Heart right ventricle (tissue), 16 donors: Measurements from ENCODE around the gene EHBP1. TPM values are rescaled to one million over a fixed set of nuclear protein-coding genes. Genes with fewer than 3 reads are reported as not detected.
"Not testable (repeated sequence)": the region's sequence is repeated elsewhere in the genome, so short reads cannot be mapped to it uniquely, and the experiment has no call there.

Source experiments
- ATAC-seq, 8 donors: fragments of 200-7000 bp; cut with Tn5 transposase; one replicate each; pipeline ENCODE4 v1.9.1; 2020; ENCODE audit warnings: mild to moderate bottlenecking in 8 of 8, moderate library complexity in 8 of 8, moderate number of reproducible peaks in 1 of 8
- DNase-seq, 2 donors: peaks; one replicate each; pipeline ENCODE4 v3.0.0-alpha.2; 2020
- H3K27ac ChIP-seq, 10 donors: fragments of 200-600 bp; sonication (generic) in 2 of 10; one replicate each; pipeline versions ENCODE4 v1.5.0 to v1.8.0; 2020 to 2022; ENCODE audit warnings: mild to moderate bottlenecking in 3 of 10
- H3K27me3 ChIP-seq, 7 donors: fragments of 200-600 bp; one replicate each; pipeline ENCODE4 v1.8.0; 2021 to 2022; ENCODE audit warnings: mild to moderate bottlenecking in 2 of 7
- H3K36me3 ChIP-seq, 9 donors: fragments of 200-600 bp; sonication (generic) in 1 of 9; one replicate each; pipeline versions ENCODE4 v1.5.0 to v1.8.0; 2020 to 2022; ENCODE audit warnings: mild to moderate bottlenecking in 2 of 9
- H3K4me1 ChIP-seq, 9 donors: fragments of 200-600 bp; sonication (generic) in 1 of 9; one replicate each; pipeline versions ENCODE4 v1.5.0 to v1.8.0; 2020 to 2022; ENCODE audit warnings: mild to moderate bottlenecking in 4 of 9
- H3K4me3 ChIP-seq, 10 donors: fragments of 200-600 bp; sonication (generic) in 2 of 10; one replicate each; pipeline versions ENCODE4 v1.5.0 to v1.8.0; 2020 to 2022; ENCODE audit warnings: mild to moderate bottlenecking in 7 of 10, moderate library complexity in 2 of 10
- H3K9me3 ChIP-seq, 11 donors: fragments of 200-600 bp in 10 of 11; sonication (generic) in 2 of 11; one replicate each; pipeline versions ENCODE4 v1.5.0 to v1.8.0; 2013 to 2022; ENCODE audit warnings: mild to moderate bottlenecking in 2 of 11, control low read depth in 1 of 11, moderate library complexity in 1 of 11
- WGBS, 2 donors: extraction: QIAGEN DNeasy Blood & Tissue Kit; methylation state at CpG; one replicate each; pipeline ENCODE4 v1.1.7; 2013; ENCODE audit warnings: inconsistent platforms in 1 of 2; 5-methylcytosine and 5-hydroxymethylcytosine counted together
- intact Hi-C, 10 donors: fragments of 100-400 bp; cut with DNase I; formaldehyde crosslinking; loops; one replicate each; pipeline versions ENCODE4 v1.11.1 to v1.14.2; 2022
- polyA plus RNA-seq, 2 donors: library from polyadenylated mRNA; stranded (reverse); fragments of 200-250 nt; gene quantifications; one replicate each; pipeline ENCODE4 v1.2.3, GENCODE V29; 2013
- total RNA-seq, 10 donors: library from RNA; stranded (reverse); fragmentation: NEBNext Ultra II Directional in 3 of 10; extraction: Animal tissue kit (Norgen Biotek cat#: 25700) in 3 of 10; gene quantifications; one replicate each; pipeline versions ENCODE4 v1.2.1 to v1.2.4, GENCODE V29; 2021 to 2023
- TF ChIP-seq, protein P1 (sequence below), 9 donors: fragments of 200-600 bp; sonication (generic) in 2 of 9; IDR thresholded peaks; one replicate each; pipeline versions ENCODE4 v1.5.0 to v1.8.0; 2021 to 2022; ENCODE audit warnings: antibody characterized with exemption in 9 of 9, mild to moderate bottlenecking in 5 of 9, moderate library complexity in 1 of 9
- donor health status: Arrhythmogenic right ventricular cardiomyopathy.
- donor health status: ischemic (EF 13 %, LVEDD 7.1; RV severe dilation, severe dysfunction).
- donor health status: healthy with polysubstance abuse.
- donor health status: DM: no; HTN: yes; CAD: no.
- donor health status: DM: no; HTN: no; CAD: no.
- donor health status: ischemic (EF 25% LVEDD 6.9; RV normal size, moderate dysfunction).
- donor health status: ischemic (EF 25% LVEDD 5.7; RV mildly dilated, moderate dysfunction).
- donor health status: healthy.
- donor health status: DM: yes; HTN: yes; CAD: no.
- donor health status: Ischemic cardiomyopathy.
- donor health status: ischemic (EF 35%, LVEDD 5.7; RV mildly dilated, moderate dysfunction).
- donor health status: nonischemic (EF 11% LVEDD 7.7; RV severe dilation, severe dysfunction).
- donor health status: DM: yes; HTN: yes; CAD: no.
- donor health status: PGD.
- donor health status: ischemic (EF 29% LVEDD 5.4; RV normal size, mild dysfunction).
- donor health status: nonischemic (EF 23%, LVEDD 6.1; RV moderate dilation, normal function).

The EHBP1 gene
- total and polyA plus RNA-seq, 12 donors: 7.8 to 26.1 (median 20.1) TPM

DNA sequence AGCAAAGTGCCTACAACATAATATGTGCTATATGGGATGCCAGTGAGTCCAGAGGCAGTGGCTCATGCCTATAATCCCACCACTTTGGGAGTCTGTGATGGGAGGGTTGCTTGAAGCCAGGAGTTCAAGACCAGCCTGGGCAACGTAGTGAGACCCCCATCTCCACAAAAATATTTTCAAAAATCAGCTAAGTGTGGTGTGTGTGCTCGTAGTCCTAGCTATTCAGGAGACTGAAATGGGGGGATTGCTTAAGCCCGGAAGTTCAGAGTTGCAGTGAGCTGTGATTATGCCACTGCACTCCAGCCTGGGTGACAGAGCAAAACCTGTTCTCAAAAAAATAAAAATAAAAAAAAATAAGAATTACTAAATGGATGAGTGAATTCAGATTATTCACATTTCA lies 368.5 kb downstream of the EHBP1 start:
- H3K4me3 ChIP-seq: no peak overlapping the region
- DNase-seq (no peak), ATAC-seq (no peak)
- H3K27me3 ChIP-seq: peaks cover 0 to 63% (median 39%) of the 10 kb centered on the region in 7 donors
- intact Hi-C loops: no loop called here
- WGBS, 2 donors: 75 to 90% methylated on average over 3 of the region's 3 CpGs
- TF ChIP-seq, protein P1, sequence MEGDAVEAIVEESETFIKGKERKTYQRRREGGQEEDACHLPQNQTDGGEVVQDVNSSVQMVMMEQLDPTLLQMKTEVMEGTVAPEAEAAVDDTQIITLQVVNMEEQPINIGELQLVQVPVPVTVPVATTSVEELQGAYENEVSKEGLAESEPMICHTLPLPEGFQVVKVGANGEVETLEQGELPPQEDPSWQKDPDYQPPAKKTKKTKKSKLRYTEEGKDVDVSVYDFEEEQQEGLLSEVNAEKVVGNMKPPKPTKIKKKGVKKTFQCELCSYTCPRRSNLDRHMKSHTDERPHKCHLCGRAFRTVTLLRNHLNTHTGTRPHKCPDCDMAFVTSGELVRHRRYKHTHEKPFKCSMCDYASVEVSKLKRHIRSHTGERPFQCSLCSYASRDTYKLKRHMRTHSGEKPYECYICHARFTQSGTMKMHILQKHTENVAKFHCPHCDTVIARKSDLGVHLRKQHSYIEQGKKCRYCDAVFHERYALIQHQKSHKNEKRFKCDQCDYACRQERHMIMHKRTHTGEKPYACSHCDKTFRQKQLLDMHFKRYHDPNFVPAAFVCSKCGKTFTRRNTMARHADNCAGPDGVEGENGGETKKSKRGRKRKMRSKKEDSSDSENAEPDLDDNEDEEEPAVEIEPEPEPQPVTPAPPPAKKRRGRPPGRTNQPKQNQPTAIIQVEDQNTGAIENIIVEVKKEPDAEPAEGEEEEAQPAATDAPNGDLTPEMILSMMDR (IDR thresholded peaks at IDR 0.05): no peak
- no peak overlapping the region for H3K27ac ChIP-seq
- H3K36me3 ChIP-seq: no peaks in the 10 kb centered on the region
- H3K9me3 ChIP-seq: peaks cover 0 to 5% (median 0%) of the 10 kb centered on the region in 11 donors
- H3K4me1 ChIP-seq: no peaks in the 10 kb centered on the region

DNA sequence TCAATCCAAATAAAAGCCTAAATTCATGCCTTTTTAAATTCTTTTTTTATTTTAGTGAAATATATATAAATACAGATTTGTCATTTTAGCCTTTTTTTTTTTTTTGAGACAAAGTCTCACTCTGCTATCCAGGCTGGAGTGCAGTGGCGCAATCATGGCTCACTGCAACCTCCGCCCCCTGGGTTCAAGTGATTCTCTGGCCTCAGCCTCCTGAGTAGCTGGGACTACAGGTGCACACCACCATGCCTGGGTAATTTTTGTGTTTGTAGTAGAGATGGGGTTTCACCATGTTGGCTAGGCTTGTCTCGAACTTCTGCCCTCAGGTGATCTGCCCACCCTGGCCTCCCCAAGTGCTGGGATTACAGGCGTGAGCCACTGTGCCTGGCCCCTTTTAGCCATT lies 368.9 kb downstream of the EHBP1 start:
- intact Hi-C loops, ATAC-seq: not testable (repeated sequence)
- H3K27me3 ChIP-seq: peaks cover 0 to 59% (median 37%) of the 10 kb centered on the region in 7 donors

DNA sequence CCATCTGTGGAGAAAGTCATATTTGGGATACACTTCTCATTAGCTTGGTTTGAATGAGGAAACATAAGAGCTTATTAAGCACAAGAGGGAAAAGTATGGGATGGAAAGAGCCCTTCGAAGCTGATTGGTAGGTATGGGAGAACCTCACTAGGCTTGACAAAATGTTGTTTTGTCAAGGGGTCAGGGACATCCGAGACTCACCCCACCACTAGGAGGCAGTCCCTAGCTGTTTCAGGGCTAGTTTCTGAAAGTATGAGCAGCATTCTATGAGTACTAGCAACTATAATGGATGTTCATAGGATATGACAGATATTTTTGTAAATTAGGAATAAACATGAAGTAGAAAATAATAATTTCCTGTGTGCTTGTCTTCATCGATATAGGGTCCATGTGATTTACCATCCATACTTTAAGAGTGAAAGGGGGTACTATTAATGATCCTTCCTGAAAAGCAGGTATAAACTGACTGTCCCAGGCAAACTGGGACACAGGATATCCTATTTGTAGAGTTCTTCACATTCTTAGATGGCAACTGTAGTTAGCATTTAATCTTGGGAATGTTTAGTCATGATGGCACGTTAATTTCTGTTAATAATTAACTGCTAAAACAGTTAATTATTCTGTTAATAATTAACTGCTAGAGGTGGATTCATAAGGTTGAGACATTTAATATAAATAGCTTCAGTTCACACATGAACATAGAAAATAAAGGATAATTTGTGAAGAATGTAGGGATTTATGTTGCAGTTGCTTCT lies 373.5 kb downstream of the EHBP1 start:
- Histone ChIP-seq H3K4me3 (no peak overlapping the region), H3K27ac (no peak overlapping the region), H3K27me3 (peaks cover 0 to 61% (median 30%) of the 10 kb centered on the region in 7 donors), H3K9me3 (no peaks in the 10 kb centered on the region), H3K4me1 (no peaks in the 10 kb centered on the region), H3K36me3 (no peaks in the 10 kb centered on the region)
- TF ChIP-seq, protein P1 (IDR thresholded peaks at IDR 0.05): peak in 3 of 9 donors; percentile 19 to 28 (median 19)
- intact Hi-C loops: loop anchor here in 1 of 10 donors (1.0 kb wide), 1 partner anchor 29 kb away; the partner anchor contains the start of gene OTX1
- ATAC-seq: no peak
- no peak for DNase-seq
- WGBS, 2 donors: 78 to 82% methylated on average over 4 of the region's 4 CpGs

More for the DNA sequence above, 368.9 kb downstream of the EHBP1 start:
- WGBS, 2 donors: 90 to 92% methylated on average over 4 of the region's 4 CpGs
- not testable (repeated sequence) for DNase-seq, H3K4me3 ChIP-seq, H3K4me1 ChIP-seq, H3K9me3 ChIP-seq, H3K27ac ChIP-seq, H3K36me3 ChIP-seq

DNA sequence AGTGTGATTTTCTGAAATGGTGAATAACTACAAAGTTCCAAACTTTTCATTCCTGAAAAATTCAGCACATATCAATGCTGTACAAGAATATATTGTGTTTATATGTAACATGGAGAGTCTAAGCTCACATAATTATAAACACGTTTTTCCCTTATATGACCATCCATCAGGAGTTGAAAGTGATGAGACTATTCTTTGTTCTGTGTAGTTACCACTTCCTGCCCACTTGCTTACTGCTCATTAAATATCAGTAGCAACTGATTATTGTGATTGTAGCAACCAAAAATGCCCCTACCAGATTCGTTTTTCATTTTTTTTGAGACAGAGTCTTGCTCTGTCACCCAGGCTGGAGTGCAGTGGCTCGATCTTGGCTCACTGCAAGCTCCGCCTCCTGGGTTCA lies 375.9 kb downstream of the EHBP1 start:
- no peak overlapping the region for H3K4me3 ChIP-seq
- ATAC-seq: no peak
- no peak for DNase-seq
- H3K9me3 ChIP-seq: no peaks in the 10 kb centered on the region
- no peak overlapping the region for H3K27ac ChIP-seq
- WGBS, 2 donors: 76 to 82% methylated on average over 4 of the region's 4 CpGs
- intact Hi-C loops: no loop called here
- no peaks in the 10 kb centered on the region for H3K36me3 ChIP-seq
- TF ChIP-seq, protein P1 (IDR thresholded peaks at IDR 0.05): no peak
- H3K4me1 ChIP-seq: no peaks in the 10 kb centered on the region
- peaks cover 0 to 57% (median 28%) of the 10 kb centered on the region in 7 donors for H3K27me3 ChIP-seq

DNA sequence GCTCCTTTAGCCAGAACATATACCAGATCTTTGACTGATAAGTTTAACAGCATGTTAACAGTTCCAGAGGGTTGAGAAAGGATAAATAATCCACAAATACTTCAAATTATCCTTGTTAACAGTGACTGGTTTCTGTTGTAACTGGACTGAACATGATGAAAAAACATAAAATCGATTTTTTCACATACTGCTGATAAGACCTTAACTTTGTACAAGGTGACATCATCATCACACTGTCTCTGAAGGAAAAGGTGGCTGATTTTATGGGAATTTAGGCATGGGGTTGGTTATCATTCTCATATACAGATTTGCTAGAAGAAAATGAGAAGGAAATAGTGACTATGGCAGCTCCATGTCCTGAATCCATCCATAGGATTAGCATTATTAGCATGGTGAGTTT lies 381.2 kb downstream of the EHBP1 start:
- intact Hi-C loops: no loop called here
- no peaks in the 10 kb centered on the region for H3K36me3 ChIP-seq
- DNase-seq (no peak), ATAC-seq (no peak)
- H3K4me1 ChIP-seq: no peaks in the 10 kb centered on the region
- H3K4me3 ChIP-seq: no peak overlapping the region
- H3K27me3 ChIP-seq: peaks cover 0 to 16% (median 4%) of the 10 kb centered on the region in 7 donors
- TF ChIP-seq, protein P1 (IDR thresholded peaks at IDR 0.05): no peak
- WGBS, 2 donors: 46 to 58% methylated on average over 1 of the region's 1 CpG
- peaks cover 0 to 5% (median 0%) of the 10 kb centered on the region in 11 donors for H3K9me3 ChIP-seq
- no peak overlapping the region for H3K27ac ChIP-seq
